Fibroblast of skin of left biceps (primary cell): ENCODE results near the gene SELENBP1.

Experiments
- DNase-seq, 2 experiments: peaks; one replicate each; pipeline ENCODE4 v3.0.0-alpha.2; 2013; ENCODE audit warnings: low read depth in 2 of 2

Gene SELENBP1

GRCh38 chr1:151343587-151343986 is 28.9 kb downstream of the SELENBP1 start:
- no peak for DNase-seq

GRCh38 chr1:151342569-151342968 is 29.9 kb downstream of the SELENBP1 start:
- no peak for DNase-seq

- DNase-seq, result no peak
Measured at GRCh38 chr1:151342021-151342420, 30.5 kb downstream of the SELENBP1 start.

GRCh38 chr1:151340870-151341754 is 31.4 kb downstream of the SELENBP1 start:
- DNase-seq, result peak; percentile 49 to 56

- DNase-seq, result no peak
Measured at GRCh38 chr1:151336556-151336955, 35.9 kb downstream of the SELENBP1 start.

GRCh38 chr1:151334822-151335221 is 37.7 kb downstream of the SELENBP1 start:
- DNase-seq, result no peak

GRCh38 chr1:151327903-151328674 is 44.4 kb downstream of the SELENBP1 start:
- no peak for DNase-seq

GRCh38 chr1:151327223-151327902 is 45.1 kb downstream of the SELENBP1 start, which contains the start of gene PI4KB:
PI4KB (minus strand) TSS chr1:151327416; CDS start chr1:151316481, 10,935 bp downstream.
- DNase-seq, result peak; percentile 96 to 97

- no peak for DNase-seq
Measured at GRCh38 chr1:151326619-151327222, 45.8 kb downstream of the SELENBP1 start.

GRCh38 chr1:151325646-151326429 is 46.7 kb downstream of the SELENBP1 start:
- DNase-seq, result no peak

- no peak for DNase-seq
Measured at GRCh38 chr1:151325231-151325630, 47.3 kb downstream of the SELENBP1 start.

- DNase-seq, result no peak
Measured at GRCh38 chr1:151324390-151324930, 48.0 kb downstream of the SELENBP1 start.

- DNase-seq, result no peak
Measured at GRCh38 chr1:151318975-151319374, 53.5 kb downstream of the SELENBP1 start.

GRCh38 chr1:151315565-151316235 is 56.8 kb downstream of the SELENBP1 start:
- no peak for DNase-seq
